GM21786 (cell line): ENCODE results near the gene HERC5.
"Not testable (repeated sequence)": the region's sequence is repeated elsewhere in the genome, so short reads cannot be mapped to it uniquely, and the experiment has no call there.

Experiments used
- ATAC-seq: cut with Tn5 transposase; IDR thresholded peaks from one replicate; pipeline ENCODE4 v1.9.1; 2021; ENCODE audit not compliant: unreplicated experiment

HERC5 gene

DNA sequence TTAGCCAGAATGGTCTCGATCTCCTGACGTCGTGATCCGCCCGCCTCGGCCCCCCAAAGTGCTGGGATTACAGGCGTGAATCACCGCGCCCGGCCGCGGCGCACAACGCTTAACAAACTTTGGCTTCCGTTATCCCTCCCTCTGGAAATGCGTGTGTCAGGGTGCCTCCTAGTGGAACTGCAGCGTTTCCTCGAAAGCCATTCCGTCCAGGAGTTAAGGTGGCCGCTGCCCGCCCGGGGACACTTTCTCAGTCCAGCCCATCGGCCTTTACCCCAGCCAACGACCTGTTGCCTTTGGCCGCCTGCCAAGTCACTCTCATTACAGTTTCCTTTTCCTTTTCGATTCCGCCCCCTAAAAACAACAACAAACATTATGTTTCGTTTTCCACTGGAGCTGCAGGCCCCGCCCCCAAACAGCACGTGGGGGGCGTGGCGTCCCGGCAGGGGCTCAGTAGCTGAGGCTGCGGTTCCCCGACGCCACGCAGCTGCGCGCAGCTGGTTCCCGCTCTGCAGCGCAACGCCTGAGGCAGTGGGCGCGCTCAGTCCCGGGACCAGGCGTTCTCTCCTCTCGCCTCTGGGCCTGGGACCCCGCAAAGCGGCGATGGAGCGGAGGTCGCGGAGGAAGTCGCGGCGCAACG lies at the start of gene HERC5:
HERC5 (plus strand) TSS at position 450 of the 637 bp plus-strand sequence; CDS start at position 601, 151 bp downstream.
- peak; percentile 93 for ATAC-seq

DNA sequence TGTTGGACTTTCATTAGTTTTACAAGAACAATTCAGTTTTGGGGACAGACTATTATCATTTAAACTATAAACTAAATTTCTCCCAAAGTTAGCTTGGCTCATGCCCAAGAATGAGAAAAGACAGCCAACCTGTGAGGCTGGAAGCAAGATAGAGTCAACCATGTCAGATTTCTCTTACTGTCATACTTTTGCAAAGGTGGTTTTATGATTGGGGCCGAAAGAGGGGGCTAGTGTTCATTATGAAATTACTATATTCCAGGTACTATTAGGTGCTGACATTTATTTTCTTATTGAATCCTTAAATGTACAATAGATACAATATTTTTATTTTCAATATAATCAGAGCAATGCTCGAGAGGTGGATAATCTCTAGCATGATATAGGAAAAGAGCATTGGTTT lies 47.7 kb upstream of the HERC5 start:
- no peak for ATAC-seq

DNA sequence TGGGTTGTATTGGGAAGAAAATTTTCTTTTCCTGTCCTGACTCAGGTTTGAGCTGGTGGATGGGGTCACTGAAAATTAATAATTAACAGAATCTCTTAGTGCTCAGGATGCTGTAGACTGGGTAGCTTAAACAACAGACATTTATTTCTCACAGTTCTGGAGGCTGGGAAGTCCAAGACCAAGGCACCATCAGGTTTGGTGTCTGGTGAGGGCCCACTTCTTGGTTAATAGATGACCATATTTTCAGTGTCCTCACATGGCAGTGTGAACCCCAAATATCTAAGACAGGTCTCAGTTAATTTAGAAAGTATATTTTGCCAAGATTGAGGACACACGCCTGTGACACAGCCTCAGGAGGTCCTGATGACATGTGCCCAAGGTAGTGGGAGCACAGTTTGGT lies 47.1 kb upstream of the HERC5 start:
- ATAC-seq, result no peak

DNA sequence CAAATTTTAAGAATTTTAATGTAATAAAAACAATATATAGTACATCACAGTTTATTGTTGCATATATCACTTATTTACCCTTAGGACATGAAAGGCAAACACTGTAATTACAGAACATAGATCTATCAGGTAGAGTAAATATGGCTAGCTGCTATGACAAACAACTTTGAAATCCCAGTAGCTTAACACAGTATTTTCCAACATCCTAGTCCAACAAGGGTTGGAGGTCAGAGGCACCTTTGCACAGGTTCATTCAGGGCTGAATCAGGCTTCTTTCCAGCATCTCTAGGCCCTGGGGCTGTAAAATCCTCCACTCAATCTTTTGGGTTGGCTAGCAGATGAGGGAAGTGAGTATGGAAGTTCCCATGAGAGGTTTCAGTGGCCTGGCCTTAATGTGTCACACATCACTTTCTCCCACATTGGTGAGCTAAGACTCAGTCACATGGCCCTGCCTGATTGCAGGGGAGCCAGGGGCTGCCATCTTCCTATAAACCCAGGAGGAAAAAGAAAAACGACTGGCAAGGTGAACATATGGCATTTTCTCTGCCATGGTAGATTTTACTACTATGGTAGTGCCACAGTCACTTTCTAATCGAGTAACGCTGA lies 45.3 kb upstream of the HERC5 start:
- no peak for ATAC-seq

DNA sequence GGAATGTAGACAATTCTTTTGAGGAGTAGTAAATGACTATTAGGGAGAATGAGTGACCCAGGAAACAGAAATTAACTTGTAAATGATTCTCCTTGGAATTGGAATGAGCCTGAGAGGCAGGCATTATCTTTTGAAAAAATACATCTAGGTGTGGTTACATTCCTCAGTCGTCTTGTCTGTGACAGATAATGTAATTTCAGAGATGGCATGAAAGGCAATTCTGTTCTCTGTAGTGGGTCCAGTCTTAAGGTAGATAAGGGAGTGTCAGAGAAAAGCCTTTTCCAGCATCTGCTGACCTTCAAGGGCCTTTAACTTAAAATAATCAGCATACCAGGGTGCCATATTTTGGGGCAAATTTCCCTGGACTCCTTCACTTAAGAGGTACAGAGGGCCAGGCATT lies 43.1 kb upstream of the HERC5 start:
- no peak for ATAC-seq

DNA sequence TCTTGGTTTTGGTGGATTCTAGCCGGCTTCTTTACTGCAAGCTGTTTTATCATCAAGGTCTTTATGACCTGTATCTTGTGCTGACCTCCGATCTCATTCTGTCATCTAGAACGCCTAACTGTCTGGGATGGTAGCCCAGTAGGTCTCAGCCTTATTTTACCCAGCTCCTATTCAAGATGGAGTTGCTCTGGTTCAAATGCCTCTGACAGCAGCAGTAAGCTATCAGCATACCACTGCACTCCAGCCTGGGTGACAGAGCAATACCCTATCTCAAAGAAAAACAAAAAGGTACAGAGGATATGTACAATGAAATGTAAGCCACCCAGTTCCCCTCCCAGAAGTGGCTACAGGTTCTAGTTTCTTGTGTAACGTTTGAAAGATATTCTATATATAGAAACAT lies 42.2 kb upstream of the HERC5 start:
- ATAC-seq, result no peak

DNA sequence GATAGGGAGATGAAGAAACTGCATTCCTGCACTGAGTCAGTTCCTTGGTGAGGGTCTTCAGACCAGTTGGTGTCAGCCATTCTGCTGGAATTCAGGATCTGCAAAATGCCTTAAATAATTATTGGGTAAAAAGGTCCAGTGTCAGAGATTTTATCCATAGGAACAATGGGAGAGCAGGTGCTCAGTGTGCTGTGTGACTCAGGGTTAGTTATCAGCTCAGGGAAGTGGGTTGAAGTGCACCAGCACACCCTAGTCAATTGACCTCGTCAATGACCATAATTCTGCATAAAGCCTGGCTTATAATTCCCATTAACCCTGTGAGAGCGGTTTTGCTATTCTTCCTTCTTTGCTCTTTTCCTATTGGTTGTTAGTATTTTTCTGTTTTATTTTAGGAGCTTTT lies 40.9 kb upstream of the HERC5 start:
- no peak for ATAC-seq

DNA sequence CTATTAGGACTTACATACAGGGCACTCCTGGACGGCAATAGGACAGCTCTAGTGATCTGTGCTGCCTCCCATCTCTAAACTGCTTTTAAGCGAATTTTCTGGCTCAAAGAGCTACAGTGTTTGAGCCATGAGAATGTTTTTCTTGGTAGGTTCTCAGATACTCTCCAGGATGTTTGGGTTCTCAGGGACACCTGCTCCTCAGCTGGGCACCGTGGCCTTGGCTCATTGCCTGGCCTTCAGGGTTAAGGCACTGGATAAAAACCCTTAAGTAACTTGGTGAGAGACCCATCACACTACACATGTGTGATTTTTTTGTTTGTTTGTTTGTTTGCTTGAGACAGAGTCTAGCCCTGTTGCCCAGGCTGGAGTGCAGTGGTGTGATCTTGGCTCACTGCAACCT lies 38.5 kb upstream of the HERC5 start:
- no peak for ATAC-seq

DNA sequence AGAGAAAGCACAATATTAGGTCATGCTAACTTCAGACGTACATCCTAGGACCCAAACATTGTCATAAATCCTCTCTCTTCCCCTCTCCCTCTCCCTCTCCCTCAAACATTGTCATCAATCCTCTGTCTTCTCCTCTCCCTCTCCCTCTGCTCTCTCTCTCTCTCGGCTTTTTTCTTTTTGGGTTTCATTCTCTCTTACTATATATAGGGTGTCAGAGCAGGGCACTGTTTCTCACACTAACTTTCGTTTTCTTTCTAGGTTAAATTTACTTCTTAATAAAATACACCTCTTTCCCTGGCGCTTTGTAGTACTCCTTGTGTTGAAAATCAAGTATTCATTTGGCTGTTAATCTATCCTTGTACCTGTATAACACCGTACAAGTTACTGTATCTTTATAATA lies 37.0 kb upstream of the HERC5 start:
- peak; percentile 80 for ATAC-seq

DNA sequence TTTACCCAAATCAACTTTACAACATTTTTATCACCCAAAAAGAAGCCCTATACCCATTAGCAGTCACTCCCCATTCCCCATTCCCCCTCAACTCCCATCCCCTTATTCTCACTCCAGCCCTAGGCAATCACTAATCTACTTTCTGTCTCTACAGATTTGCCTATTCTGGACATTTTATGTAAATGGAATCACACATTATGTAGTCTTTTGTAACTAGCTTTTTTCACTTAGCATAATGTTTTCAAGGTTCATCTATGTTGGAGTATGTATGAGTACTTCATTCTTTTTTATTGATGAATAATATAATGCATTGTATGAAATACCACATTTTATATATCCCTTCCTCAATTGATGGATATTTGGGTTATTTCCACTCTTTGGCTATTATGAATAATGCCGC lies 36.1 kb upstream of the HERC5 start:
- no peak for ATAC-seq

DNA sequence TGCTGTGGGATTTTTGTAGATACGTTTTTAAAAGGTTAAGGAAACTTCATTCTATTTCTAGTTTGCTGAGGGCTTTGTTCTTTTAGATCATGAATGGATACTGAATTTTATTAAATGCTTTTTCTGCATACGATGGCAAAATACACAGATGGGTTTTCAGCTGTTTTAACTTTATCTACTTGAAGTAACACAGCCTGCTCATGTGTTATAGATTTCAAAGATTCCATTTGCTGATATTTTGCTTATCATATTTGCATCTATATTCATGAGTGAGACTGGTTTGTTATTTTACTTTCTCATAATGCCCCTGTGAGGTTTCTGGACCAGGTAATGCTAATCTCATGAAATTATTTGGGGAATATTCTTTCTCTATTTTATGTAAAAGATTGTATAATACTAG lies 34.5 kb upstream of the HERC5 start:
- no peak for ATAC-seq

DNA sequence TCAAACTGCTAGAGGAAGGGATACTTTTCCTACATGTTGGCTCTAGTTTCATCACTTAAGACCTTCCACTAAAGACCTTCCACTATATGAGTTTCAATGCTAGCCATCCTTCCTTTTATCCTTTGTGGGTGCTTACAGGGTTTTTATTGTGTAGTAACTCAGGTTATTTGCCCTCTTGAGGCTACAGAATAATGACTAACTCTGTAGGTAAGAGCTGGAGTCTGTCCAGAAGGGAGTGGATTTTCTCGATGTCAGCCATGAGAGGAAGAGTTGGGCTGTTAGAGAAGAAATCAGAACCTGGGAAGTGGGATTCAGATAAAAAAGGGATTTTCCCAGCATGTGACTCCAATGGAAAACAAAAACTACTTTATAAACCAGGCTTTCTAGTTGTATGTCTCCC lies 27.5 kb upstream of the HERC5 start:
- ATAC-seq, result no peak

DNA sequence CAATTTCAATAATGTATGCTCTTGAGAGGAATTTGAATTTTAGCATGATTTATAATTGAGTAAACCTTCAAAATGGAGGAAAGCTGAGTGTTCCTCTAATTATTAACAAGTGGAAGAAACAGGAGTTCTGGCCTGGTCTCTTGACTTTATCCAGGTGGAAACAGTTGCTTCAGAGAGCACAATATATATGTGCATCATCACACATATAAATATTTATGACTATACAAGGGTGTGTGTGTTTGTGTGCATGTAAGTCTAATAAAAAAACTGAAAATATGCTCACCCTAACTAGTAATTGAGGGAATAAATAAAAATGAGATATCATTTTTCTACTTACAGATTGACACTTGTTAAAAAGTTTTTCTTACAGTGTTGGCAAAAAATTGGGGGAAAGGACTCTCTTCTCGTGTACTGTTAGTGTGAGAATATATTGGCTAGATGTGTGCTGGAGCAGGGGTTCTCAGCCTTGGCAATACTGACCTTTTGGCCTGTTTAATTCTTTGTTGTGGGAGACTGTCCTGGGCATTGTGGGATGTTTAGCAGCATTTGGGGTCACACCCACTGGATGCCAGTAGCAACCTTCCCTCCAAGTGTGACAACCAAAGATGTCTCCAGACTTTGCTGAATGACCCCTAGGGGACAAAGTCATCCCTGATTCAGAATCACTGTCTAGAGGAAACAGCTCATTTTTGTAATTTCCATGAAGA lies 20.8 kb upstream of the HERC5 start:
- no peak for ATAC-seq

DNA sequence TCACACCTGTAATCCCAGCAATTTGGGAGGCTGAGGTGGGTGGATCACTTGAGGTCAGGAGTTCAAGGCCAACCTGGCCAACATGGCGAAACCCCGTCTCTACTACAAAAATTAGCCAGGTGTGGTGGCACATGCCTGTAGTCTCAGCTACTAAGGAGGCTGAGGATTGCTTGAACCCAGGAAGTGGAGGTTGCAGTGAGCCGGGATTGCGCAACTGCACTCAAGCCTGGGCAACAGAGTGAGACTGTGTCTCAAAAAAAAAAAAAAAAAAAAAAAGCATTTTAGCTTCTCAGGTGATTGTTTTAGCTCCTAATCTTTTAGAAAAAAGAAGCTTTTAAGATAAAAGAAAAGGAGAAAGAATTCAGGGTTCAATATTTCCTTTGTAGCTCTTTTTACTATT lies 19.0 kb upstream of the HERC5 start:
- ATAC-seq, result not testable (repeated sequence)

DNA sequence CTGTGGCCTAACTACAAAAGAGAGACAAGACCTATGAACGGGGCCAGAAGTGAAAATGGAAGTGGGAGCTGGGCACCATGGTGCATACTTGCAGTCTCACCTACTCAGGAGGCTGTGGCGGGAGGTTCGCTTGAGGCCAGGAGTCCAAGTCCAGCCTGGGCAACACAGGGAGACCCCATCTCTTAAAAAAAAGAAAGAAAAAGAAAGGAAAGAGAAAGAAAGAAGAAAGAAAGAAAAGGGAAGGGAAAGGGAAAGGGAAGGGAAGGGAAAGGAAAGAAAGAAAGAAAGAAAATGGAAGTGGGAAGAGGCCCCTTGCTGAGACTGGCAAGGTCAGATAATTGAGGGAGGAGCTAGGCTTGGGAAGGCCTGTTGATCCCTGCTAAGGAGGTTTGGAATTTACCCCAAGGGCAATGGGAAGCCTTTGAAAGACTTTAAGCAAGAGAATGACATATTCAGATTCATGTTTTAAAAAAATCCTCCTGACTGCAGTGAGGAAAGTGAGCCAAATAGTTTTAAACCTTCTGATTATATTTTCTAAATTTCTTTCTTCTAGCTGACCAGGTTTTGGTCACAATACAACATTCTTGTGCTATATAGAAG lies 17.7 kb upstream of the HERC5 start:
- no peak for ATAC-seq

DNA sequence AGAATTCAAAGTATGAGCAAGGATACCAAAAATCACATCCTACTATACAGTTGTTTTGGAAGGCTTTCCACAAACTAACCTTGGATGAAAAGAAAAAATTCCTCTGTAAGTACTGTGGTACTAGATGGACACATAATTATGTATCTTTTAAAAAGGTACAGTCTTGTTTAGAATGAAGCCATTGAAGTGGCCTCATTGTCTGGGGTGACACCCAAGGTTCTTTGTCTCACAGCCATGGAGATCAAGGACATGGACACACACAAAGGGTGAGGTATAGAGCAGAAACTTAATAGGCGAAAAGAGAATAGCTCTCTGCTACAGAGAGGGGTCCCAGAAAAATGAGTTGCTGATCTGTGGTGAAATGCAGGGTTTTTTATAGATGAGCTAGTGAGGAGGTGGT lies 16.8 kb upstream of the HERC5 start:
- ATAC-seq, result no peak

DNA sequence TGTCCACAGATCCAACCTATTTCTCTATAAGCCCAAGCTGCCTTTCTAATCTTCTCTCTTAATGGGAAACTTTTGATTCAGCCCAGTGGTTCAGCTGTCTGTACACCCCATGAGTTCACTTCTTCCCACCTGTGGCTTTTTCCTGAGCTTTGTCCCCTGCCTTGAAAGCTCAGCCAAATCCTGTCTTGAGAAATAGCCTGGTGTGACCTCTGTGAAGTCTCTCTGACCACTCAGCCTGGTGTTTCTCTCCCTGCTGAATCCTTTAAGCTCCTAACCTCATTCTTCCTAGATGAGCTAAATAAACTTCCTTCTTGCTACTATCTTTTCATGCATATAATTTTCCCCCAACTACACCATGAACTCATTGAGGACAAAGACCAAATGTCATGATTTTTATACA lies 15.2 kb upstream of the HERC5 start:
- no peak for ATAC-seq

DNA sequence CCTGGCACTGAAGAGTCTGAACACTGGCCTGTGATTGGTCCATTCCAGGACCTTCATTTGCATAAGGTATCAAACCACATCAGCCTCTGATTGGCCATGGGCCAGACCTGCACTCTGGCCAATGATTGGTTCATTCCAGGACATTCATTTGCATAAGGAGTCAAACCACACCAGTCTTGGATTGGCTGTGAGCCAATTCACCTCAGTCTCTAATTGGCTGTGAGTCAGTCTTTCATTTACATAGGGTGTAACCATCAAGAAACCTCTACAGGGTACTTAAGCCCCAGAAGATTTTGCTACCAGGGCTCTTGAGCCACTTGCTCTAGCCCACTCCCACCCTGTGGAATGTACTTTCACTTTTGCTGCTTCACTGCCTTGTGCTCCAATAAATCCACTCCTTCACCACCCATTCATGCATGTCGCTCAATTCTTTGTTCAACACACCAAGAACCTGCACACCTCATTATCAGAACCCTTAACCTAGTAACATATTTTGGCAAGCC lies 14.2 kb upstream of the HERC5 start:
- ATAC-seq, result no peak

DNA sequence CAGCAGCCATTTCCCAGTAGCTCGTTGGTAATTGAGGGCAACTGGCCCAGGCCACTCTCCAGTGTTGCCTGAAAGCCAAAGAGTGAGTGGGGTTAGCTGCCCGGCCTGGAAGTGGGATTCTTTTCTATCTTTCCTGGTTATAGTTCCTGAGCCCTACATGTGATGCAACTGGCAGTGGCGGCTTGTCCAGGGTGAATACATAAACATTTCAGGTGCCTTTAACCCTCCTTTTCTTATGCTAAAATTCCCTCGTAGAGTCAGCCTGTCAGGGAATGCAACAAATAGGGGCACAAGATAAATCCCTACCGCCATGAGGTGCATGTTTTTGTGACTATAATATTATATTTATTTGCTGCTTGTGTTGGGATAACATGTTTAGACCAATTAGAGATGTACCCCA lies 13.4 kb upstream of the HERC5 start:
- no peak for ATAC-seq

DNA sequence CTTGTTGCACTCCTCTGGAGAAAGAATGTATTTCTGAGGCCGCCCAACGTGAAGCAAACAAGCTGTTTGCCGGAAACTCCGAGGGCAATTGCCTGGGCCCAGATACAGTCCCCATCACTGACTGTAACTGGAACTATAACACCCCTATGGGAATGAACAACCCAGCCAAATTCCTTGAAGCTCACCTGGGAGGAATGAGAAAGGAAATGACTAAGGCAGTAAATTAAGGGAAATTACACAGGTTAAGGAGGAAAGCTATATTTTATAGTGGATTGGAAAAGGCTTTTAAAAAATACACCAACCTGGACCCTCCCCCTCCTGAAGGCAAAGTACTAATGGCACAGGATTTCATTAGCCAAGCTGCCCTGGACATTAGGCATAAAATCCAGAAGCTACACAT lies 11.7 kb upstream of the HERC5 start:
- ATAC-seq, result no peak

DNA sequence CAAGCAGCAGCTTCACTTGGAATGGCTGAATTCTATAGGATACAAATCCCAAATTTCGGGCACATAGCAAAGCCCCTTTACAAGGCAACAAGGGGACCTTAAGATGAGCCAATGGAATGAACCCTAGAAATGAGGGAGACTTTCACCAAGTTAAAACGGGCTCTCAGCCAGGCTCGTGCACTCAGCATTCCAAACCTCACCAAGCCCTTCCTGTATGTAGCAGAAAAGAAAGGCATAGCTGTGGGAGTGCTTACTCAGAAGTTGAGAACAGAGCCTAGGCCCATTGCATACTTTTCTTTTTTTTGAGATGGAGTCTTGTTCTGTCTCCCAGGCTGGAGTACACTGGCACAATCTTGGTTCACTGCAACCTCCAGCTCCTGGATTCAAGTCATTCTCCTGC lies 10.8 kb upstream of the HERC5 start:
- ATAC-seq, result no peak
